Heart right ventricle (tissue), 16 donors: ENCODE measurements around the gene CLTCL1. TPM values are rescaled to one million over a fixed set of nuclear protein-coding genes. Genes with fewer than 3 reads are reported as not detected.

Experiments used
- ATAC-seq, 8 donors: fragments of 200-7000 bp; cut with Tn5 transposase; one replicate each; pipeline ENCODE4 v1.9.1; 2020; ENCODE audit warnings: mild to moderate bottlenecking in 8 of 8, moderate library complexity in 8 of 8, moderate number of reproducible peaks in 1 of 8
- DNase-seq, 2 donors: peaks; one replicate each; pipeline ENCODE4 v3.0.0-alpha.2; 2020
- H3K27ac ChIP-seq, 10 donors: fragments of 200-600 bp; sonication (generic) in 2 of 10; one replicate each; pipeline versions ENCODE4 v1.5.0 to v1.8.0; 2020 to 2022; ENCODE audit warnings: mild to moderate bottlenecking in 3 of 10
- H3K27me3 ChIP-seq, 7 donors: fragments of 200-600 bp; one replicate each; pipeline ENCODE4 v1.8.0; 2021 to 2022; ENCODE audit warnings: mild to moderate bottlenecking in 2 of 7
- H3K36me3 ChIP-seq, 9 donors: fragments of 200-600 bp; sonication (generic) in 1 of 9; one replicate each; pipeline versions ENCODE4 v1.5.0 to v1.8.0; 2020 to 2022; ENCODE audit warnings: mild to moderate bottlenecking in 2 of 9
- H3K4me1 ChIP-seq, 9 donors: fragments of 200-600 bp; sonication (generic) in 1 of 9; one replicate each; pipeline versions ENCODE4 v1.5.0 to v1.8.0; 2020 to 2022; ENCODE audit warnings: mild to moderate bottlenecking in 4 of 9
- H3K4me3 ChIP-seq, 10 donors: fragments of 200-600 bp; sonication (generic) in 2 of 10; one replicate each; pipeline versions ENCODE4 v1.5.0 to v1.8.0; 2020 to 2022; ENCODE audit warnings: mild to moderate bottlenecking in 7 of 10, moderate library complexity in 2 of 10
- H3K9me3 ChIP-seq, 11 donors: fragments of 200-600 bp in 10 of 11; sonication (generic) in 2 of 11; one replicate each; pipeline versions ENCODE4 v1.5.0 to v1.8.0; 2013 to 2022; ENCODE audit warnings: mild to moderate bottlenecking in 2 of 11, control low read depth in 1 of 11, moderate library complexity in 1 of 11
- WGBS, 2 donors: extraction: QIAGEN DNeasy Blood & Tissue Kit; methylation state at CpG; one replicate each; pipeline ENCODE4 v1.1.7; 2013; ENCODE audit warnings: inconsistent platforms in 1 of 2; 5-methylcytosine and 5-hydroxymethylcytosine counted together
- intact Hi-C, 10 donors: fragments of 100-400 bp; cut with DNase I; formaldehyde crosslinking; loops; one replicate each; pipeline versions ENCODE4 v1.11.1 to v1.14.2; 2022
- polyA plus RNA-seq, 2 donors: library from polyadenylated mRNA; stranded (reverse); fragments of 200-250 nt; gene quantifications; one replicate each; pipeline ENCODE4 v1.2.3, GENCODE V29; 2013
- total RNA-seq, 10 donors: library from RNA; stranded (reverse); fragmentation: NEBNext Ultra II Directional in 3 of 10; extraction: Animal tissue kit (Norgen Biotek cat#: 25700) in 3 of 10; gene quantifications; one replicate each; pipeline versions ENCODE4 v1.2.1 to v1.2.4, GENCODE V29; 2021 to 2023
- TF ChIP-seq, protein P1 (sequence below), 9 donors: fragments of 200-600 bp; sonication (generic) in 2 of 9; IDR thresholded peaks; one replicate each; pipeline versions ENCODE4 v1.5.0 to v1.8.0; 2021 to 2022; ENCODE audit warnings: antibody characterized with exemption in 9 of 9, mild to moderate bottlenecking in 5 of 9, moderate library complexity in 1 of 9
- donor health status: Arrhythmogenic right ventricular cardiomyopathy.
- donor health status: ischemic (EF 13 %, LVEDD 7.1; RV severe dilation, severe dysfunction).
- donor health status: healthy with polysubstance abuse.
- donor health status: DM: no; HTN: yes; CAD: no.
- donor health status: DM: no; HTN: no; CAD: no.
- donor health status: ischemic (EF 25% LVEDD 6.9; RV normal size, moderate dysfunction).
- donor health status: ischemic (EF 25% LVEDD 5.7; RV mildly dilated, moderate dysfunction).
- donor health status: healthy.
- donor health status: DM: yes; HTN: yes; CAD: no.
- donor health status: Ischemic cardiomyopathy.
- donor health status: ischemic (EF 35%, LVEDD 5.7; RV mildly dilated, moderate dysfunction).
- donor health status: nonischemic (EF 11% LVEDD 7.7; RV severe dilation, severe dysfunction).
- donor health status: DM: yes; HTN: yes; CAD: no.
- donor health status: PGD.
- donor health status: ischemic (EF 29% LVEDD 5.4; RV normal size, mild dysfunction).
- donor health status: nonischemic (EF 23%, LVEDD 6.1; RV moderate dilation, normal function).

The CLTCL1 gene
- total and polyA plus RNA-seq, 12 donors, result 5.4 to 21.9 (median 13.1) TPM

DNA sequence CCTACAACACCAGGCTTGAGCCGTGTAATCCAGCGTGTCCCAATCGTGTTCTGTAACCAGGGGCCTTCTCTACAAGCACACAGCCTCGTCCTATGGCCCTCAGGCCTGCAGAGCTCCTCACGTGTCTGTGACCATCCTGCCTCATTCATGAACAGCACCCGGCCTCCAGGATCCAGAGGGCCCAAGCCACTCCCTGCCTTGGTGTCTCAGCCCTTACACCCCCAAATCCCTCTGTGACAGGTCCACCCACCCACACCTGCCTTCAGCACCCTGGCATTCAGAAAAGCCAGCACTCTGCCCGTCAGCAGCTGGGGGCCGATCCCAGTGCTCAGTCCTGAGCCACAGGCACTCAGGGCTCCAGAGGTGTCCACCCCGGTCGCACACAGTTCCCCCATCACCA lies 154.6 kb downstream of the CLTCL1 start:
- intact Hi-C loops, result no loop called here
- ATAC-seq, result no peak
- no peak overlapping the region for H3K27ac ChIP-seq

DNA sequence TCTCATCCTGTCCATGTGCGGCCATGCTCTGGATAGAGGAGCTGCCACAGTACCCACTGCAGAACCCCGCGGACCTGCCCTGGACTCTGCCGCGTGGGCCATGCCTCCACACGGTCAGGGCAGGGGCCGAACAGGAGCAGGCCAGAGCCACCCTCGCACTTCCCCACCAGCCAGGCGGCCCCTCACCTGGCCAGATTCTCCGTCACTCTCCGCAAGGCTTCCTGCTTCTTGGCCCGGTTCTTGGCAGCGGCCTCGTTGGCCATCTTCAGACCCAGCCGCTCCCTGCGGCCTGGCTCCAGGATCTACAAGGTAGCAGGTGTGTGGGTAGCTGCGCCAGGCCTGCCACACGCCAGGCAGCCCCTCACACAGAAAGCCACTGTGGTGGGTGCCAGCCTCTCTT lies 156.6 kb downstream of the CLTCL1 start:
- Histone ChIP-seq H3K27me3 (no peaks in the 10 kb centered on the region), H3K9me3 (no peaks in the 10 kb centered on the region), H3K27ac (no peak overlapping the region), H3K4me1 (no peaks in the 10 kb centered on the region), H3K4me3 (no peak overlapping the region), H3K36me3 (peaks cover 0 to 83% (median 58%) of the 10 kb centered on the region in 9 donors)
- 90 to 93% methylated on average over 18 of the region's 18 CpGs for WGBS, 2 donors
- TF ChIP-seq, protein P1, sequence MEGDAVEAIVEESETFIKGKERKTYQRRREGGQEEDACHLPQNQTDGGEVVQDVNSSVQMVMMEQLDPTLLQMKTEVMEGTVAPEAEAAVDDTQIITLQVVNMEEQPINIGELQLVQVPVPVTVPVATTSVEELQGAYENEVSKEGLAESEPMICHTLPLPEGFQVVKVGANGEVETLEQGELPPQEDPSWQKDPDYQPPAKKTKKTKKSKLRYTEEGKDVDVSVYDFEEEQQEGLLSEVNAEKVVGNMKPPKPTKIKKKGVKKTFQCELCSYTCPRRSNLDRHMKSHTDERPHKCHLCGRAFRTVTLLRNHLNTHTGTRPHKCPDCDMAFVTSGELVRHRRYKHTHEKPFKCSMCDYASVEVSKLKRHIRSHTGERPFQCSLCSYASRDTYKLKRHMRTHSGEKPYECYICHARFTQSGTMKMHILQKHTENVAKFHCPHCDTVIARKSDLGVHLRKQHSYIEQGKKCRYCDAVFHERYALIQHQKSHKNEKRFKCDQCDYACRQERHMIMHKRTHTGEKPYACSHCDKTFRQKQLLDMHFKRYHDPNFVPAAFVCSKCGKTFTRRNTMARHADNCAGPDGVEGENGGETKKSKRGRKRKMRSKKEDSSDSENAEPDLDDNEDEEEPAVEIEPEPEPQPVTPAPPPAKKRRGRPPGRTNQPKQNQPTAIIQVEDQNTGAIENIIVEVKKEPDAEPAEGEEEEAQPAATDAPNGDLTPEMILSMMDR (IDR thresholded peaks at IDR 0.05), result no peak
- DNase-seq, result no peak
- intact Hi-C loops, result no loop called here
- ATAC-seq, result no peak

More for the DNA sequence above, 154.6 kb downstream of the CLTCL1 start:
- TF ChIP-seq, protein P1 (IDR thresholded peaks at IDR 0.05), result no peak
- H3K4me3 ChIP-seq, result no peak overlapping the region
- 94% methylated on average over 10 of the region's 10 CpGs for WGBS, 2 donors
- H3K36me3 ChIP-seq, result peaks cover 0 to 100% (median 74%) of the 10 kb centered on the region in 9 donors
- no peak for DNase-seq
- no peaks in the 10 kb centered on the region for H3K9me3 ChIP-seq
- no peaks in the 10 kb centered on the region for H3K27me3 ChIP-seq
- no peaks in the 10 kb centered on the region for H3K4me1 ChIP-seq

DNA sequence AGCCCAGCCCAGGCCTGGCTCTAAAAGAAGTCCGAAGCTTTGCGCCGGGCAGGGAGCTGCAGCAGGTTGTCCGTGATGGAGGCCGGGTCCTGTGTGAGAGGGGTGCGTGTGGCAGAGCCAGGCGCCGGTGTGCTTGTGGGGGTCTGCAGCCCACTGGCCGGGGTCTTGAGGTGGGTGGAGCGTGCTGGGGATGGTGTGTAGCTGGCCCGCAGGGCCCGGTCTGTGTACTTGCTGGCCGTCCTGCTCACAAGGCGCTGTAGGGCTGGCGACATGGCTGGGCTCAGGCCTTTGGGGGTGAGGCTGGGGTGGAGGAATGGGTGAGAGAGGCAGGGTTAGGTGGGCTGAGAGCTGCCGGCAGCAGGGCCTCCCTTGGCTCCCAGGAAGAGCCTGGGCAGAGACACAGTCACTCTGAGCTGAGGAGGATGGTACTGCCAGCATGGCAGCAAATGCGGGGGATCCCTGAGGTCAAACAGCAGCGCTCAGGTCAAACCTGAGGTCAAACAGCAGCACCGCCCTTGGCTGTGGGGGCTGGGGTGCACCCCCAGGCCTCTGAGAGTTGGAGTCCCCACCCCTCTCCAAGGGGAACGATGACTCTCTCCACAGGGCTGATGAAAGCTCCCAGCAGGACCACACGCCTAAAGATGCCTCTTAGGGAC lies 157.2 kb downstream of the CLTCL1 start:
- TF ChIP-seq, protein P1 (IDR thresholded peaks at IDR 0.05), result no peak
- DNase-seq, result no peak
- Histone ChIP-seq H3K27me3 (no peaks in the 10 kb centered on the region), H3K4me3 (no peak overlapping the region), H3K36me3 (peaks cover 0 to 77% (median 52%) of the 10 kb centered on the region in 9 donors), H3K4me1 (no peaks in the 10 kb centered on the region), H3K9me3 (no peaks in the 10 kb centered on the region), H3K27ac (no peak overlapping the region)
- no peak for ATAC-seq
- WGBS, 2 donors, result 94 to 95% methylated on average over 21 of the region's 21 CpGs
- intact Hi-C loops, result no loop called here

DNA sequence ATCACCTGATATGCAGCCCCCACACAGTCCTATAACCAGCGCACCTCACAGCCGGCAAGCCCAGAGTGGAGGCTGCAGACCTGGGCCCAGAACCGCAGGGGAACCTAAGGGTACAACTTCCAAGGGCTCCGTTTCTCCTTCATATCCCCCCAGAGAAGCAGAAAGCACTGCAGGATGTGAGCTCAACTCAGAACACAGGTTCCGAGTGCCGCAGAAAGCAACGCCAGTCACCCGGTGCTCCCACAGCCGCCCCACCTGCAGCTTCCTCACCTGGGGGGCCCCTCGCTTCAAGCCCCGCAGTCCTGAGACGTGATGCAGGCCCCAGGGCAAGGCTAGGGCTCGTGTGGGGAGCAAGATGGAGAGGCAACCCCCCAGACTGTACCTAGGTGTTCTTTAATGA lies 158.0 kb downstream of the CLTCL1 start:
- H3K9me3 ChIP-seq, result no peaks in the 10 kb centered on the region
- TF ChIP-seq, protein P1 (IDR thresholded peaks at IDR 0.05), result no peak
- no peak for ATAC-seq
- intact Hi-C loops, result no loop called here
- DNase-seq, result no peak
- 96 to 97% methylated on average over 13 of the region's 13 CpGs for WGBS, 2 donors
- no peak overlapping the region for H3K4me3 ChIP-seq
- peaks cover 0 to 70% (median 45%) of the 10 kb centered on the region in 9 donors for H3K36me3 ChIP-seq
- no peaks in the 10 kb centered on the region for H3K4me1 ChIP-seq
- no peak overlapping the region for H3K27ac ChIP-seq
- no peaks in the 10 kb centered on the region for H3K27me3 ChIP-seq
